Activated CD8-positive, alpha-beta memory T cell treated with anti-CD3 and anti-CD28 coated beads, Interleukin-2, amount 50 U/mL, for 24 hours (primary cell): ENCODE measurements around the gene NSUN3.
"Not testable (repeated sequence)": the region's sequence is repeated elsewhere in the genome, so short reads cannot be mapped to it uniquely, and the experiment has no call there.

ENCODE experiments used
- DNase-seq: peaks from one replicate; pipeline ENCODE4 v3.0.0-alpha.2; 2020; ENCODE audit errors: extremely low read depth

Gene NSUN3

GRCh38 chr3:94062513-94063404, at the start of gene NSUN3, which contains the start of gene DHFR2:
TSS of gene NSUN3 (plus strand) at chr3:94063061. CDS start at chr3:94063127, 66 bp downstream.
TSS of gene DHFR2 (minus strand) at chr3:94062916. CDS start at chr3:94061511, 1,405 bp downstream.
- DNase-seq: peak; percentile 54

- DNase-seq: no peak
These were observed 47.8 kb upstream of the NSUN3 start for GRCh38 chr3:94015025-94015424.

GRCh38 chr3:94019659-94020058, 43.2 kb upstream of the NSUN3 start:
- no peak for DNase-seq

DNA sequence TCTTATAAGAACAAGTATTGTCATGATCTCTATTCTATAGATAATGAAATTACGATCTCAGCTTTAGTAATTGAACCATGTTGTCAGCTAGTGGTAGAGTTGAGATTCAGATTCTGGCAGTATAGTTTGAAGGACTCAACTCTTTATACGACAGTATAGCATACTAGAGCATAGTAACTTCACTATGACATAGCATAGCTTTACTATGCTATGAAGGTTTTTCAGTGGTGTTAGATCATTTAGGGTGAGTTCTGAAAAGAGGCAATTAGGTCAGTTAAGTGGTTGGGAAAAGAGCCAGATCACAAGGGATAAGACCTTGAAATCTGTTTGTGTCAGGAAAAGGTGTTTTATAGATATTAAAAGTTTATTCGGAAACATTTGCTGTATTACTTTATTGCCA, 42.6 kb upstream of the NSUN3 start:
- no peak for DNase-seq

GRCh38 chr3:94024385-94024784, 38.5 kb upstream of the NSUN3 start:
- DNase-seq: no peak

GRCh38 chr3:94026623-94027022, 36.2 kb upstream of the NSUN3 start:
- DNase-seq: no peak

DNA sequence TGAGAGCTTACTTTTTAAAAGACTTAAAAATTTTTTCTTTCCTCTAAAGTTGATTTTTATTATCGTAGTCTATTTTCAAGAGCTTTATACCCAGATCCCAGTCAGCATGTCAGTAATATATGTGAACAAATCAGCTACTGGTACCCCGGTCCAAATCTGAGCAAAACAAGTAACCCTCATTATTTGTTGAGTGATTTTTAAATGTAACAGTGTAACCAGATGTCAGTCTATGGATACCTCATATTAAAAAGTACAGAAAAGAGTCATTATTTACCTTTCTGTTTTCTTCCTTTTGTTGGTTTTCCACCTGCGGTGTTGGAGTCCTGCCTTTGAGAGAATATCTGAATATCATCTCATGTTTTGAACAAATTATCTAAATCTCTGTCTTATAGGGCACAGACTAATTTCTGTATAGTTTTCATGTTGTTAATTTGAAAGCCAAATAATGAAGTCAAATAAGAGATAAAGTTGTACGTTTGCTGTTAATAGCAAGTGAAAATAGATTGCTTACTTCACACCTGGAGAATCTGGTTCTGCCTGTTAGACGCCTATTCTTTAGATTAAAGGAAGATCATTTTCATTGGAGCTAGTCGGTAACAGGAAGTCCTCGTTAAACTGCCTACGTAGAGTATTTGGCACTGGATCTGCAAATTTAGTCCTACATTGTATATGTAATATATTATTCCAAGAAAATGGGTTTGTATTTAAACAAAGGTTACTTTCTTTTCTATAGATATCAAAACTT, 34.6 kb upstream of the NSUN3 start, which contains the start of gene STX19:
Gene STX19, minus strand, starts transcription at position 505 of the 745 bp plus-strand sequence. CDS start 13,328 bp downstream, outside the sequence.
- DNase-seq: no peak

- no peak for DNase-seq
These were observed 25.9 kb upstream of the NSUN3 start for GRCh38 chr3:94036909-94037507.

DNA sequence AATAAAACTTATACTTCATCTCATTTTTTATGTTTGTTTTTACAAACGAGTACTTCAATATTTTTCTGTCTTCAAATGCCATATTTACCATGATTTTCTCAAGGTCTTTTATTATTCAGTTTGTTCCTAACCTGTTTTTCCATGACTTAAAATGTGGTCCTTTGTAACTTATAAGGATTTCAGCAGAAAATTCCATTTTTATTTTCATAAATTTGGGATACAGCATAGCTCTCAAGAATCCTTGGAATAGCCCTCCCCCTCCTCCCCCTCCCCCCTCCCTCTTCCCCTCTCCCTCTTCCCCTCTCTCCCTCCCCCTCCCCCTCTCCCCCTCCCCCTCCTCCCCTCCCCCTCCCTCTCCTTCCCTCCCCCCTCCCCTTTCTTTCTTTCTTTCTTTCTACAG, 19.6 kb upstream of the NSUN3 start:
- DNase-seq: no peak

- not testable (repeated sequence) for DNase-seq
These were observed 18.5 kb upstream of the NSUN3 start for GRCh38 chr3:94044100-94044936.

- DNase-seq: no peak
These were observed 16.3 kb upstream of the NSUN3 start for GRCh38 chr3:94046533-94046932.

DNA sequence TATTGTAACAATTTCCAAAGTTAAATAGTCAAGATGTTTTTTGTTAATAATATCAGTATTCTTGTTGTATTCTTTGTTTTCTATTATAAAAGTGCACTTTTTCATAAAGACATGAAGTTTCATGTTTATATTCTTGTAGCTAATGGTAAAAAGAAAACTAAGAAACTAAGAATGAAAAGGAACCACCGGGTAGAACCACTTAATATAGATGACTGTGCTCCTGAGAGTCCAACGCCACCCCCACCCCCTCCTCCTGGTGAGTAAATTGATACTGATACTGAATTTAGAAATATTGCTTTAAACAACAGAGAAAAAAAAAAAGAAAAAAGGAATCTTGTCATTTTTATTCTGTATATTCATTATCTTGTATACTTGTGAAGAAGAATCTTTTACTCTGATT, 13.6 kb upstream of the NSUN3 start:
- no peak for DNase-seq

GRCh38 chr3:94050546-94050945, 12.3 kb upstream of the NSUN3 start:
- no peak for DNase-seq

DNA sequence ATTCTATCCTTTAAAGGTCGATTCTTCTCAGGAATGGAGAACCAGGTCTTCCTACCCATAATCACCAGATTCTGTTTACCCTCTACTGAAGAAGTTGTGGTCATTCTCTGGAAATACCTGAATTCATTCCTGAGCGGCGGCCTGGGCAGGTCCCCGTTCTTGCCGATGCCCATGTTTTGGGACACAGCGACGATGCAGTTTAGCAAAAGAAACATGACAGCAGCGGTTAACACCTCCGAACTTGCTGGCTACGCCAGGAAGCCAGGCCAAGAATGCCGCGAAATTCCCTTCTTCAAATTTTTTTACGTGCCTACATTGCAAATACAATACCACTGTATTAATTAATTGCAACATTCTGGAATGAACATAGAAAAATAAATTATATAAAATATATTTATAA, 1.6 kb upstream of the NSUN3 start:
- DNase-seq: no peak

GRCh38 chr3:94063496-94064119, 747 bp downstream of the NSUN3 start:
- DNase-seq: no peak

- no peak for DNase-seq
These were observed 1.5 kb downstream of the NSUN3 start for GRCh38 chr3:94064243-94064860.

DNA sequence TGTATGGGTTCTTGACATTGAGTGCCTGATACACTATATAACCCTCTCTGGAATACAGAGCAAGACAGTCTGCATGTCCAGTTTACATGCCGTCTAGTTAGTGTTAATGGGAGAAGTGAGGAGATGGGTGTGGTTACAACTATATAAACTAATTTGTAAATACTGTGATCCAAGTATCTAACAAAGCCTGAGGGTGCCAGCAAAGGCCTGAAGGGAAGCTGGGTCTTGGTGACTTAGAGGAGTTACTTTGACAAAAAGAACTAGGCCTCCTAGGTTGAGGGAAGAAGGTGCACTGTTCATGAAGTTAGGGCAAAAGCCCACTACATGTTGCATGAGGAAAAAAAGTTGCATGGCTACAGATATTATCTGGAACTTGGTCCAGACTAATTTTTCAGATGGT, 2.3 kb downstream of the NSUN3 start:
- DNase-seq: no peak

DNA sequence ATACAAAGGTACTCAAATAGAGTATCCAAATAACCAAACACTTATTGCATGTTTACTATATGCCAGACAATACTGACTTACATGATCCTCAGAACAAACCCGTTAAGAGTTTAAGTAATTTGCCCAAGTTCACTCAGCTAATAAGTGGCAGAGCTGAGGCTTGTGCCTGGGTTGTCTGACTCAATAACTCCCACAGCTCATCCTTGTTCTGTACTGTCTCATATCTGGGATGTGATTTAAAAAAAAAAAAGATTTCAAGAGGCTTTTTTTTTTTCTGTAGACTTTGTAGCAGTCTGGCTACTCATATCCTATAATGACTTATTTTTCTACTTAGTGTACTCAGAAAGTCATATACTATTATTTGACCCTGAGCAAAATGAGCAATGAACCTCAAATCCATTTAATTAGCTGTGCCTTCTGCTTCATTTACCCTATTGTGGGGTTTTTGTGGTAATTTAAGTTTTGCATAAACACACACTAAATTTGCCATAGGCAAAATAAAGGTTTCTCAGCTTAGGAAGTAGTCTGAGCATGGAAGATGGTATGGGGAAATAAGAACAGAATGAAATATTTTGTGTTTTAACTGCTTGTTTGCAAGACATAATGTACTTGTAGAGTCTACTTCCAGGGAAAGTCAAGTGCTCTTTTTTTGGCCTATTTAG, 3.1 kb downstream of the NSUN3 start:
- no peak for DNase-seq

DNA sequence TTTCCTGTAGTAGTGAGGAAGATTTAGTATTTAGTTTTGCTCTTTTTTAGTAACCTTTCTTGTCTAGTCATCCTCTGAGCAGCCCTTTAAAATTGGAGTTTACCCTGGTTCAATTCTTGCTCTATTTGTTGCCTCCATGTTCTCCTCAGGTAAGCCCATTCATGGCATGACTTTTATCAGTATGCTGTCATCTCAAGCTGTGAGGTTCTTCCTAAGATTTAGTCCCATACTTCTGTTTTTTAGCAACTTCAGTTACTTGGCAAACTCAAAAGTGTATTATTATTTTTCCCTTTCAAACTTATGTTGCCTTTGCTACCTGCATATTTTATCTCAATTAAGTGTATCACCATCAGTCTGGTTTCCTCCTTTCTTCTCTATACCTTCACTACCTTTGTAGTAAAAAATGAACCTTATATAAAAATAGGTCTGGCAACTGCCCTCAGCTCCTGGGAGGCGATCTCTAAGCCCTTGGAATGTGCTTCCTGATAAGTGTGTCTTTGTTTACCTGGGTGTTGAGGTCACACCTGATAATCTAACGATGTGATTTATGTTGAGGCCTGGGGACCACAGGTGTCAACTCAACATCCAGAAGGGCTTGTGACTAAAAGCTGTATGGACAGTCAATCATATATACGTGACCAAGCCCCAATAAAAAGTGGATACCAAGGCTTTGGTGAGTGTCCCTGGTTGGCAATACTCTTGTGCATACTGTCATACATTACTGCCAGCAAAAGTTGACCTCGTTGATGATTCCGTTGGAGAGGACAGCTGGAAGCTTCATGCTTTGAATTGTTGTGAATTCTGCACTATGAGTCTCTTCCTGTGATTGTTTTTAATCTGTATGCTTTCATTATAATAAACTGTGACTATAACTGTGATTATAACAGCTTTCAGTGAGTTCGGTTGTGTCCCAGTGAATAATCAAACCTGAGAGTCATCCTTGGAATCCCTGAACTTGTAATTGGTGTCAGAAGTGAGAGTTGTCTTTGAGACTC, 3.9 kb downstream of the NSUN3 start:
- no peak for DNase-seq
